Stomach (tissue), 4 donors: ENCODE measurements around the gene CPXM2.

Source experiments
- EP300 ChIP-seq: sonication (generic); formaldehyde crosslinking; IDR thresholded peaks from one replicate; pipeline ENCODE4 v1.6.1; 2017; ENCODE audit warnings: antibody characterized with exemption
- POLR2A ChIP-seq, 4 donors: fragments of 450-650 bp; IDR thresholded peaks; one replicate each; pipeline ENCODE4 v1.6.1; 2016; ENCODE audit warnings: antibody characterized with exemption in 4 of 4, control low read depth in 2 of 4, mild to moderate bottlenecking in 1 of 4, moderate library complexity in 1 of 4
- POLR2AphosphoS5 ChIP-seq, 3 donors: sonication (generic); formaldehyde crosslinking; IDR thresholded peaks; one replicate each; pipeline ENCODE4 v1.6.1; 2016; ENCODE audit warnings: antibody characterized with exemption in 3 of 3
- TF ChIP-seq, protein P1 (sequence below), 7 experiments: fragments of 450-650 bp in 4 of 7; fragments of 200-600 bp in 3 of 7; sonication (generic) in 3 of 7; IDR thresholded peaks; one replicate each; pipeline ENCODE4 v1.5.1; 2016 to 2019; ENCODE audit warnings: antibody characterized with exemption in 7 of 7, control low read depth in 2 of 7, mild to moderate bottlenecking in 1 of 7

DNA sequence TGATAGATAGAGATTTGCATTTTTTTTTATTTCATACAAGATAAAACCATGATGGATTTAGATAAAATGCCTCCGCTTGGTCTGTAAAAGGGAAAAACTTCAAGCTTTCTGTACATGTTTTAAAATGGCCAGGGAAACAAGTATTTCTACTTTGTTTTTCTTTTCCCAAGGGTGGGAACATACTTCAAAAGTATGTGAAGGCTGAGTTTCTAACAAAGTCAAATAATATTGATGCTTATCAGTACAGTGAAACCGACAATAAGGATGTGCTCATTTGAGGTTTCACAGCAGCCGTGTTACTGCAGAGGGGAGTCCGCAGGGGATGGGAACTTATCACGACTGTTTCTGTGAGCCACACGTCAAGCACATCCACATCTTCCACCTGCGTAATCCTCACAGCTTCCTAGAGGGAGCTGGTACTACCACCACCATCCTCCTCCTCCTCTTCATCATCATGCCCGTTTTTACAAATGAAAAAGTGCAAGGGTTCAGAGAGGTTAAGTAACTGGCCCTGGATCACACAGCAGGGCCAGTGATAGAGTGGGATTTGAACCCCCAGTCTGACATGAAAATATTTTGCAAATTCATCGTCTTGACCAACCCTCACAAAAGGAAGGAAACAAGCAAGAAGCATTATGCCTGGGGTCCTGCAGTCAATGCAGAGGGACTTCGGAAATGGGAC is 131.1 kb downstream of the CPXM2 start:
- TF ChIP-seq, protein P1, sequence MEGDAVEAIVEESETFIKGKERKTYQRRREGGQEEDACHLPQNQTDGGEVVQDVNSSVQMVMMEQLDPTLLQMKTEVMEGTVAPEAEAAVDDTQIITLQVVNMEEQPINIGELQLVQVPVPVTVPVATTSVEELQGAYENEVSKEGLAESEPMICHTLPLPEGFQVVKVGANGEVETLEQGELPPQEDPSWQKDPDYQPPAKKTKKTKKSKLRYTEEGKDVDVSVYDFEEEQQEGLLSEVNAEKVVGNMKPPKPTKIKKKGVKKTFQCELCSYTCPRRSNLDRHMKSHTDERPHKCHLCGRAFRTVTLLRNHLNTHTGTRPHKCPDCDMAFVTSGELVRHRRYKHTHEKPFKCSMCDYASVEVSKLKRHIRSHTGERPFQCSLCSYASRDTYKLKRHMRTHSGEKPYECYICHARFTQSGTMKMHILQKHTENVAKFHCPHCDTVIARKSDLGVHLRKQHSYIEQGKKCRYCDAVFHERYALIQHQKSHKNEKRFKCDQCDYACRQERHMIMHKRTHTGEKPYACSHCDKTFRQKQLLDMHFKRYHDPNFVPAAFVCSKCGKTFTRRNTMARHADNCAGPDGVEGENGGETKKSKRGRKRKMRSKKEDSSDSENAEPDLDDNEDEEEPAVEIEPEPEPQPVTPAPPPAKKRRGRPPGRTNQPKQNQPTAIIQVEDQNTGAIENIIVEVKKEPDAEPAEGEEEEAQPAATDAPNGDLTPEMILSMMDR (IDR thresholded peaks at IDR 0.05) = no peak
- TF ChIP-seq EP300 (no peak), POLR2AphosphoS5 (IDR thresholded peaks at IDR 0.05) (no peak), POLR2A (IDR thresholded peaks at IDR 0.05) (no peak)
